ENCODE results near the gene CARD6. TPM values are rescaled to one million over a fixed set of nuclear protein-coding genes. Genes with fewer than 3 reads are reported as not detected.
"Not testable (repeated sequence)": the region's sequence is repeated elsewhere in the genome, so short reads cannot be mapped to it uniquely, and the experiment has no call there.

The CARD6 gene
- total and polyA plus RNA-seq, 2 of the 8 experiments (the other 6 are each of a cell fraction or from before 2014, with no cell fraction given), result 0.41 to 0.50 TPM

- H3K27me3 ChIP-seq (replicated peaks in 1 of 4; ENCODE audit: control insufficient read depth in 3 of 4, extremely low read depth in 1 of 4, insufficient read depth in 3 of 4, low read length in 3 of 4); H3K56ac ChIP-seq (replicated peaks; ENCODE audit: insufficient read length, low read depth, low read length); H3K14ac ChIP-seq (ENCODE audit: insufficient read length); H4K91ac ChIP-seq (replicated peaks; ENCODE audit: insufficient read length, low read length); H3K36me3 ChIP-seq (ENCODE audit: control insufficient read depth in 2 of 4, insufficient read depth in 4 of 4, low read length in 3 of 4); H2AK5ac ChIP-seq (ENCODE audit: low read depth, low read length); H3K79me2 ChIP-seq (ENCODE audit: control insufficient read depth in 1 of 2, insufficient read depth in 2 of 2, low read length in 2 of 2); H4K8ac ChIP-seq (ENCODE audit: extremely low read depth, insufficient read depth, low read length); H3K18ac ChIP-seq (ENCODE audit: extremely low read depth, low read length); H3K23ac ChIP-seq (ENCODE audit: insufficient read length); H3K9me3 ChIP-seq (ENCODE audit: insufficient read depth in 2 of 2, low read depth in 1 of 2, low read length in 1 of 2); H4K20me1 ChIP-seq (replicated peaks in 1 of 2; ENCODE audit: control insufficient read depth in 1 of 2, insufficient read depth in 2 of 2, low read length in 2 of 2); H2BK15ac ChIP-seq (ENCODE audit: low read length); H3K27ac ChIP-seq (ENCODE audit: low read depth, low read length); H3K23me2 ChIP-seq (ENCODE audit: low read depth, low read length); H2BK20ac ChIP-seq (ENCODE audit: low read length); H2BK120ac ChIP-seq (replicated peaks; ENCODE audit: low read depth, low read length); FAIRE-seq; H4K5ac ChIP-seq (ENCODE audit: insufficient read length, low read depth, low read length); H3K79me1 ChIP-seq (ENCODE audit: low read depth, low read length); H3K4ac ChIP-seq (replicated peaks; ENCODE audit: insufficient read length, low read depth, low read length): not testable (repeated sequence)
- peak in 1 of 2 experiments; percentile 62 for DNase-seq (ENCODE audit: low read depth in 1 of 2, low spot score in 2 of 2)
- Histone ChIP-seq H2BK5ac (ENCODE audit: low read depth, low read length) (0 out of 2 replicates have a peak overlapping the region, but pooled peaks have one; percentile 66), H2BK12ac (ENCODE audit: low read depth, low read length) (peak overlapping the region; percentile 18; the same call in 1 of the 2 replicates), H3K9ac (replicated peaks in 1 of 4; ENCODE audit: extremely low read depth in 1 of 4, low read depth in 3 of 4, low read length in 3 of 4) (0 out of 7 replicates have a peak overlapping the region, but pooled peaks of 2 of the 4 experiments have one; percentile 11 to 15), H3K4me3 (ENCODE audit: extremely low read depth in 1 of 4, insufficient read depth in 2 of 4, low read depth in 3 of 4, low read length in 4 of 4) (0 out of 8 replicates have a peak overlapping the region, but pooled peaks of 1 of the 4 experiments have one; percentile 28), H2AFZ (ENCODE audit: low read length) (peak overlapping the region; percentile 99), H3K4me2 (ENCODE audit: insufficient read depth in 1 of 2, low read depth in 2 of 2, low read length in 2 of 2) (peak overlapping the region; percentile 33 to 51), H3K4me1 (replicated peaks in 1 of 4; ENCODE audit: control insufficient read depth in 3 of 4, insufficient read depth in 4 of 4, low read length in 3 of 4) (peaks cover 0 to 10% (median 0%) of the 10 kb centered on the region in 4 experiments; a peak in 4 of 7 replicates)
- TF ChIP-seq TAF1 (IDR thresholded peaks at IDR 0.05; ENCODE audit: low read depth, low read length) (0 out of 2 replicates have a peak, but pooled peaks have one; percentile 34), RBBP5 (IDR thresholded peaks at IDR 0.05; ENCODE audit: borderline replicate concordance, low read depth, low read length) (peak; percentile 77; the same call in 1 of the 2 replicates), ASH2L (IDR thresholded peaks at IDR 0.05; ENCODE audit: low read length) (peak; percentile 69)
- ChIA-PET CTCF (ENCODE audit: partially characterized antibody) (interaction anchor here (0.5 to 3.5 kb wide), 4 partner anchors 9 to 942 kb away, joined by 4 to 28 read pairs (median 4); no protein-coding TSS in a partner anchor), POLR2A (ENCODE audit: partially characterized antibody) (interaction anchor here (1.1 to 1.2 kb wide), 2 partner anchors 8 to 60 kb away, joined by 4 to 5 read pairs; partner anchors contain the start of gene RPL37)
- 65% methylated on average over 10 of the region's 10 CpGs; no CpG with 5 or more reads in 1 of the 2 experiments for WGBS, 2 experiments (ENCODE audit: extremely low coverage in 1 of 2, insufficient coverage in 1 of 2, insufficient read length in 1 of 2, insufficient replicate concordance in 2 of 2, low coverage in 1 of 2, low lambda C conversion rate in 2 of 2, missing lambda C conversion rate in 1 of 2)
Observed at GRCh38 chr5:40895440-40896425, 54.6 kb downstream of the CARD6 start.

All from H1 (cell line).